NCI-H128 (cell line): ENCODE results near the gene TEX38.
"Not testable (repeated sequence)": the region's sequence is repeated elsewhere in the genome, so short reads cannot be mapped to it uniquely, and the experiment has no call there.

ENCODE experiments used
- DNase-seq: peaks from one replicate; lab custom pipeline; 2025; ENCODE audit not compliant: unreplicated experiment; lab: John Stamatoyannopoulos, UW

TEX38 gene

DNA sequence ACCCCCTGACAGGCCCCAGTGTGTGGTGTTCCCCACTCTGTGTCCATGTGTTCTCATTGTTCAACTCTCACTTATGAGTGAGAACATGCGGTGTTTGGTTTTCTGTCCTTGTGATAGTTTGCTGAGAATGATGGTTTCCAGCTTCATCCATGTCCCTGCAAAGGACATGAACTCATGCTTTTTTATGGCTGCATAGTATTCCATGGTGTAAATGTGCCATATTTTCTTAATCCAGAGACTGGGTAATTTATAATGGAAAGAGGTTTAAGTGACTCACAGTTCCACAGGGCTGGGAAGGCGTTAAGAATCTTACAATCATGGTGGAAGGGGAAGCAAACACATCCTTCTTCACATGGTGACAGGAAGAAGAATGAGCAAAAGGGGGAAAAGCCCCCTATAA lies 17.0 kb upstream of the TEX38 start:
- DNase-seq, result not testable (repeated sequence)

DNA sequence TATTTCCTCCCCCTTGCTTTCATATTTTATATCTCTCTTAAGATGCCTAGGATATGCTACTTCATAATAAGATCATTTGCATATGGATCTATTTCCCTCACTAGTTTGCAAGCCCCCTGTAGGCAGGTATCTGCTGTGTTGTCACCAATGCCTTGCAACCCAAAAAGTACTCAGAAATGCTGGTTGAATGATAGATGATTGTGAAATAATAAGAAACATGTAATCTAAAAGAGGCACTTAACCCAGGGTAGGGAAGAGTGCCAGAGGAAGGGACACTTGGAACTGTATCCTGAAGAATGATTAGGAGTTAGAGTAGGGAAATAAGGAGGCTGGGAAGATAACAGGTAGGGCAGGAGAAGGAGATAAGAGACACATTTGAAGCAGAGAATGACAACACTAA lies 15.8 kb upstream of the TEX38 start:
- DNase-seq, result no peak

- no peak for DNase-seq
These were observed 15.0 kb upstream of the TEX38 start for GRCh38 chr1:46656643-46657042.

DNA sequence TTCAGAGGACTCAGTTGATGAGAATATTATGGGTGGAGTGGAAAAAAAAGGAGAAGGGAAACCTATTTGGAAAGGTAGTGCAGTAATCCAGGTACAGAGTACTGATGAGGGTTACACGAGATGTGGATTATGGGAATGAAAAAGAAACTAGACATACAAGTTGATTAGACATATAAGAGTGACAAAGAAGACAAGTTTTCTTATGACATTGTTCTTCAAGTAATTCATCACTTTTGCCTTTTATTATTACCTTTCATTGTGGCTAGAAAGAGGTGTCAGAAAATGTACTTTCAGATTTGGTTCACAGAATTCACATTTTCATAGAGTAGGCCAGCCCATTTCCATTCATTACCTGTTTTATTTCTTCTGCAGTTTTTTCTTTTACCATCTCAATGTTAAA lies 13.9 kb upstream of the TEX38 start:
- no peak for DNase-seq

DNA sequence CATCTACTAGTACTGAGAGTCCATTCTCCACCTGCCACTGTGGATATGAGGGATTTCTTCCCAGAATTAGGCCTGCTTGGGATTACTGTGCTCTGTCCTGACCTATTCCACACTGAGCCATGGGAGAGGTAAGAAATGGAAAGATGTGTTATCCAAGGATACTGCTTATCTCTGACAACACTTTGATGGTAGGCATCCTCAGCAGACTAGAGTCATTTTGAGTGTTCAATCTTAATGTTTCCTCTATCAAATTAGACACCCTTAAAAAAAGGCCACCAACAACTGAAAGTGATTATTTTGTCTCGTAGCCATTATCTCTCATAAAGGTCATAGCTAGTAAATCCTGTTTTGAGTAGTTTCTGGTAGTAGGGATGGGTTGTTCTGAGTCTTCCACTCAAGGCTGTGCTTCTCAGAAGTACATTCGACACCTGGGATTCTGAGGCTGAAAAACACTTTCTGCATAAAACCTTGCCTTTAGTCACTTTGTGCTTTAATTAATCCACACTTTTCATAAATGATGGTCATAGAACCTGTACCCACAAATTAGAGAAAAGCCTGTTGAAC lies 12.3 kb upstream of the TEX38 start:
- DNase-seq, result no peak

DNA sequence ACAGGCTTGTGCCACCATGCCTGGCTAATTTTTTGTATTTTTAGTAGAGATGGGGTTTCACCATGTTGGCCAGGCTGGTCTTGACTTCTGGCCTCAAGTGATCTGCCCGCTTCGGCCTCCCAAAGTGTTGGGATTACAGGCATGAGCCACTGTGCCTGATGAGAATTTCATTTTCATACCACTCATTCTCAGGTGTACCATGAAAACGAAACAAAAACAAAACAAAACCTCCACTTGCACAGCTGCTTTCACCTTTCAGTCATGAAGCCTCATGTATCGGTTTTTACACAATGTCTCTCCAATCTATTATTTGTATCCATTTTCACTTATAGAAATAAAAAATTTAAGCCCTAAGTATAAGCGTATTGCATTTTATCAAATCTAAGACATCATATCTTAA lies 11.5 kb upstream of the TEX38 start:
- not testable (repeated sequence) for DNase-seq

GRCh38 chr1:46662919-46663318 lies 8.7 kb upstream of the TEX38 start:
- not testable (repeated sequence) for DNase-seq

GRCh38 chr1:46665983-46666382 lies 5.7 kb upstream of the TEX38 start:
- no peak for DNase-seq

- peak; percentile 27 for DNase-seq
These were observed 3.6 kb upstream of the TEX38 start, which contains the start of gene ATPAF1 for GRCh38 chr1:46667782-46668760. TSS of gene ATPAF1 (minus strand) at chr1:46668364. CDS start at chr1:46668322, 42 bp downstream.

GRCh38 chr1:46670134-46670533 lies 1.5 kb upstream of the TEX38 start:
- no peak for DNase-seq

GRCh38 chr1:46672696-46673095 lies 1.0 kb downstream of the TEX38 start:
- no peak for DNase-seq

GRCh38 chr1:46673749-46674182 lies 2.1 kb downstream of the TEX38 start:
- no peak for DNase-seq

- no peak for DNase-seq
These were observed 4.1 kb downstream of the TEX38 start for GRCh38 chr1:46675549-46676314.

GRCh38 chr1:46676531-46676930 lies 4.9 kb downstream of the TEX38 start:
- DNase-seq, result no peak

DNA sequence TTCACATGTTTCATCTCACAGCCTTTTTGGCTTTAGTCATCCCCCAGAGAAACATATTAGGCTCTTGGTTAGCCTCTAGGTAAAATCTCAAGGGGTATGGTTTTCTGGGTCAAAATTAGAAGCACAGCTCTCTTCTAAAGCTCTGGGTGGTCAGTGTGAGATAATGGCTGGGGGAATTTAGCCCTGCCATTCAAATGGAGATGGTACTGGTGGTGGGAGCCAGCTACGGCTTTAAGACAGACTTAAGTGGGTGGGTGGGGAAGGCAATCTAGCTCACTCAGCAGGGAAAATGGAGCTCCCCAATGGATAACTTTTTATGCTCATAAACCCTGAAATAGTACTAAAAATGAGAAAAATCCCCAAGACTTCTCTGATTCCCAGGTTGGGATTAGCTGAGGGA lies 5.7 kb downstream of the TEX38 start:
- DNase-seq, result no peak

DNA sequence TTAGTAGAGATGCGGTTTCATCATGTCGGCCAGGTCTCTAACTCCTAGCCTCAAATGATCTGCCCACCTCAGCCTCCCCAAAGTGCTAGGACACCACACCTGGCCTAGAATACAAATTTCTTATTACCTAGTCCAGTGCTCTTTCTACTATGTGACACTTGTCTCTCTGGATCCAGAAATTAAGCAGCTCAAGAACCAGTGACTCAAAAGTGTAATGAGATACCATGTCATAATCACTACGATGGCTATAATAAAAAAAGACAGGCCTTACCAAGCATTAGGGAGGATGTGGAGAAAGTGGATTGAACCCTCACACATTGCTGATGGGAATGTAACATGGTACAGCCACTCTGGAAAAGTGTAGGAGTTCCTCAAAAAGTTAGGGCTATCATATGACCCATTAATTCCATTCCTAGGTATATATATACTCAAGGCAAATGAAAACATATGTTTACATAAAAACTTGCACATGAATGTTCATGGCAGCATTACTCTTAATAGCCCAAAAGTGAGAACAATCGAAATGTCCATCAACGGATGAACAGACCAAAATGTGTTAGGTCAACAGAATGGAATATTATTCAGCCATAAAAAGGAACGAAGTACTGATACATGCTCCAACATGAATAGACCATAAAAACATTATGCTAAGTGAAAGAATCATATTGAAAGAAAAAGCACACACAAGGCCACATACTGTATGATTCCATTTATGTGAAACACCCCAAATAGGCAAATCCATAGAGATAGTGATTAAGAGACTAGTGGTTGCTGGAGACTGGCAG lies 8.3 kb downstream of the TEX38 start:
- no peak for DNase-seq

DNA sequence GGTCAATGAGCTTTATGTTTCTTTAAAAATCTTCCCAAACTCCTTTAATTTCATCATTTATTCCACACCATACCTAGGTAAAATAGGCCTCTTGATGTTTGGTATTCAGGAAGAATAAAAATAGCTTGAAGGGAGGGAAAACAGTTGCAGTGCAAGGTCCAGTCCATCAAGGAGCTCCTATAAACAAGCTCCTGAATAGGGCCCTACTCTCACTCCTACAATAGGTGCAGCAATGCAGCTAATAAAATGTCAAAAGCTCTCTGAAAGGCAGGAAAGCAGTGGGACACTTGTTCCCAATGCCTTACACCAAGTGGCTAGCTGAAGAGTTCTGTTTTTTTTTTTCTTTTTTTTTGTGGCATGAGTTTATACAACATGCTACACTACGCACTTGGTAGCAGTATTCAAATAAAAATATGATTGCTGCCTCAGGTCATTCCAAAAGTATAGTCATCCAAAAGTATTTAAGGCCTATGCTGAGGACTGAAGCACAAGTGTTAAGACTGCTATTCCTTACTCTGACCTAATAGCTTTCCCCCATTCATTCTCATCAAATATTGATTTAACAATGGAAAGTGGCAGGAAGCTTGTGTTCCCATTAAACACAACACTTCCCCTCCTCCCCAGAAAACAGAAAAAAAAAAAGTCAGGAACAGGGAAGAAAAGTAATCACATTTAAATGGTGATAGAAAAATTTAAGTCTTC lies 9.8 kb downstream of the TEX38 start:
- DNase-seq, result no peak

DNA sequence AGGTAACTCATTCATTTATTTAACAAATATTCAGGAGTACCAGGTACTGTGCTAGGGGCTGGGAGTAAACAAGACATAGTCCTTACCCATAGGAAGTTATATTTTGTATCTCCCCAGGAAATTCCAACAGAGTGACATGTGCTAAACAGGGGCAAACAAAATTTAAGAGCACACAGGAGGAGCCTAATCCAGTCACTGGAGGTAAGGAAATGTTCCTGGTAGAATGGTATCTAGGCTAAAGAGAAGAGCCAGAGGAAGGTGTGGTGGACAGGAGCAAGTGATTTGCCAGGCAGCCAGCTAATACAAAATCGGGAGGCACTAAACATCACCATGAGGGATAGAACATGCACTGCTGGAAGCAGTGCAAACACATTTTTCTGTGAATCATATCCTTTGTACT lies 10.4 kb downstream of the TEX38 start:
- DNase-seq, result no peak

- no peak for DNase-seq
These were observed 13.0 kb downstream of the TEX38 start for GRCh38 chr1:46684670-46685069.

GRCh38 chr1:46686255-46686654 lies 14.6 kb downstream of the TEX38 start:
- DNase-seq, result no peak
